Melanocyte of skin (primary cell): Measurements from ENCODE around the gene OCEL1. TPM values are rescaled to one million over a fixed set of nuclear protein-coding genes. Genes with fewer than 3 reads are reported as not detected.

Experiments used
- total RNA-seq, 2 donors: library from RNA; depleted of rRNA; stranded (reverse); fragments of >200 nt; gene quantifications; 2 replicates each; pipeline ENCODE4 v1.2.3, GENCODE V29; 2012

The OCEL1 gene
- total RNA-seq: 1 to 10 TPM; 5.3 to 8.6 TPM

DNA sequence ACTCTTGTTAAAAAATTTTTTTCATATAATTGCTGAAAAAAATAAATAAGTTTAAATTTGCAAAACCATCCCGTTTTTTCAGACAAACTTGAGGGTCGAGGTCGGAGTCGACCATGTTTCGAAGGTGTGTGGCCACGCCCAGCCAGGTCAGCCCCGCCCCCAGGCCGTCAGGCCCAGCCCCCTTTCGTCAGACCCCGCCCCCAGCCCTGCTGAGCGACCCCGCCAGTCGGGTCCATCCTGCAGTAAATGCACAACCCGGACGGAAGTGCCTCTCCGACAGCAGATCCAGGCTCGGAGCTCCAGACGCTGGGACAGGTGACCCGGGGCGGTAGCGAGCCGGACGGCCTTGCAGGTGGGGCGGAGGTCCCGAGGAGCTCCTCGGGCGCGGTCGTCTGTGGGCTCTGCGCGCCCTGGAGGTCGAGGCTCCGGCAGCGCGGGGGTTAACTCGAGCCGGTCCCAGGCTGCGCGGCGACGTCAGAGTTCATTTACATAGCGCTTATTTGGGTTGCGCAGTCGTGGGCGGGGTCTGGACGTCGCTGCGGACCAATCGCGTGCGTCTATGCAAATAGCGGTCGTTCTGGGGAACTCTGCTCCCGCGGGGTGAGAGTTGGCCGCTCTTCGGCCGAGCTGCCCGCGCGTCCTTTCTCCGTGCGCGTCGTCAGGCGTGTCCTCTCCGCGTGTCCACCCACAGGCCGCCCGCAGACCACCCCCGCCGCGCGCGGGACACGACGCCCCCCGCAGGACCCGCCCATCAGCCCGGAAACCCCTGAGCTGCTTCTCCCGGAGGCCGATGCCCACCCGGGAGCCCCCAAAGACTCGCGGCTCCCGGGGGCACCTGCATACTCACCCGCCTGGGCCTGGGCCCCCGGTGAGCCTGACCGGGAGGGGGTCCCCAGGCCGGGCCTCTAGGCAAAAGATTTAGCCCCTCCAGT lies at the start of gene OCEL1:
Gene OCEL1, plus strand, starts transcription at position 225 of the 932 bp plus-strand sequence. Its CDS starts 22 bp downstream, at position 247.

DNA sequence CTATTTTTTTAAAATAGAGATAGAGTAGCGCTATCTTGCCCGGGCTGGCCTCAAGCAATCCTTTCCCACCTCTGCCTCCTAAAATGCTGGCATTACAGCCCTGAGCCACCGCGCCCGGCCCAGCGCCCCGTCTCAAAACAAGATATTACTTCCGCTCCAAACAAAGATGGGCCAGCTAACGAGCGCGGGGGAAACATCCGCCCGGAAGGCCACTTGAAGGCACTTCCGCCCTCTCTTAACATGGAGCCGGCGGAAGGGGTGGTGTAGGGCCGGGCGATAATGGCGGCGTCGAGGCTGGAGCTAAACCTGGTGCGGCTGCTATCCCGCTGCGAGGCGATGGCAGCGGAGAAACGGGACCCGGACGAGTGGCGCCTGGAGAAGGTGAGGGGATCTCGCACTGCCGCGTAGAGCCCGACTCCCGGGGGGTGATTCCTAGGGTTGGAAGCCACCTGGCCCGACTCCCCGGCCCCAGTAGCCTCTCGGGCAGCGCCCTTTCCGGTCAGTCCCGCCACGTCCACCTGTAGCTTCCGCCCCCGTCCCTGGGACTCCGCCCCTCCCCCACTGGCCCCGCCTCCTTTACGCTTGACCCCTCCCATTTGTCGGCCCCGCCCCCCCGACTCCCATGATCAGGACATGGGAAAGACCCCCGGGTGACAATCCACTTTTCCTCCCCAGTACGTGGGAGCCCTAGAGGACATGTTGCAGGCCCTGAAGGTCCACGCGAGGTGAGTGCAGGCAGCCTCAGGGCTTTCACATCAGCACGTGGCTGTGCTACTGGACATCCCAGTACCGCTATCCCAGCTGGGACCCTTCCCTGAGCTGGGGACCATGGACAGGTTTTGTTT lies 10.7 kb upstream of the OCEL1 start, which contains the start of gene USE1:
Gene USE1, plus strand, starts transcription at position 231 of the 845 bp plus-strand sequence. Its CDS starts 49 bp downstream, at position 280.

GRCh38 chr19:17245535-17245984 lies 19.5 kb downstream of the OCEL1 start, which contains the start of gene NR2F6:
Gene NR2F6 (minus strand): TSS chr19:17245919. CDS start chr19:17245220, 699 bp downstream.

GRCh38 chr19:17264641-17264979 lies 38.6 kb downstream of the OCEL1 start, which contains the start of gene USHBP1:
Gene USHBP1 (minus strand): TSS chr19:17264745. CDS start chr19:17264299, 446 bp downstream.

GRCh38 chr19:17266975-17267788 lies 41.2 kb downstream of the OCEL1 start, which contains the start of gene BABAM1:
Gene BABAM1 (plus strand): TSS chr19:17267443. CDS start chr19:17268807, 1,364 bp downstream.

Other genes starting within 250 kb of the OCEL1 start
- under 1 TPM in 1 of 2 donors, not detected in 1; 0.34 TPM for gene CPAMD8, start 199.4 kb upstream of the OCEL1 start, total RNA-seq
- 1 to 10 TPM; 2.8 to 8.3 TPM for gene HAUS8, start 150.8 kb upstream of the OCEL1 start, total RNA-seq
- 100 to 1,000 TPM; 102 to 116 TPM for gene MYO9B, start 150.4 kb upstream of the OCEL1 start, total RNA-seq
- 10 to 100 TPM; 19.3 to 33.0 TPM for gene USE1, start 10.9 kb upstream of the OCEL1 start, total RNA-seq
- 10 to 100 TPM; 35.4 to 56.9 TPM for gene NR2F6, start 19.7 kb downstream of the OCEL1 start, total RNA-seq
- not detected for gene USHBP1, start 38.5 kb downstream of the OCEL1 start, total RNA-seq
- gene BABAM1, start 41.2 kb downstream of the OCEL1 start, total RNA-seq: 100 to 1,000 TPM in 1 of 2 donors, 10 to 100 TPM in 1; 92.9 to 124 TPM
- gene ANKLE1, start 55.7 kb downstream of the OCEL1 start, total RNA-seq: 1 to 10 TPM in 1 of 2 donors, under 1 TPM in 1; 0.34 to 2.3 TPM
- gene ABHD8, start 77.2 kb downstream of the OCEL1 start, total RNA-seq: 1 to 10 TPM; 7.7 to 8.3 TPM
- 10 to 100 TPM; 36.3 to 51.3 TPM for gene MRPL34, start 79.6 kb downstream of the OCEL1 start, total RNA-seq
- gene DDA1, start 83.3 kb downstream of the OCEL1 start, total RNA-seq: 10 to 100 TPM; 13.4 to 29.6 TPM
- 1 to 10 TPM; 3.4 to 3.7 TPM for gene ANO8, start 108.6 kb downstream of the OCEL1 start, total RNA-seq
- 10 to 100 TPM; 16.3 to 17.2 TPM for gene GTPBP3, start 111.3 kb downstream of the OCEL1 start, total RNA-seq
- gene PLVAP, start 151.1 kb downstream of the OCEL1 start, total RNA-seq: under 1 TPM in 1 of 2 donors, not detected in 1; under 0.01 TPM
- gene CCDC194, start 168.0 kb downstream of the OCEL1 start, total RNA-seq: 1 to 10 TPM; 1.3 to 1.4 TPM
- gene BST2, start 179.4 kb downstream of the OCEL1 start, total RNA-seq: 100 to 1,000 TPM in 1 of 2 donors, 10 to 100 TPM in 1; 95.3 to 226 TPM
- 10 to 100 TPM; 45.8 to 55.6 TPM for gene MVB12A, start 193.8 kb downstream of the OCEL1 start, total RNA-seq
- gene TMEM221, start 222.4 kb downstream of the OCEL1 start, total RNA-seq: under 1 TPM in 1 of 2 donors, not detected in 1; under 0.01 TPM
- not detected for gene NXNL1, start 234.7 kb downstream of the OCEL1 start, total RNA-seq
- 10 to 100 TPM; 16.9 to 21.3 TPM for gene SLC27A1, start 244.3 kb downstream of the OCEL1 start, total RNA-seq